Duodenal mucosa (tissue), 2 donors: Measurements from ENCODE around the gene TAF12.
"Not testable (repeated sequence)": the region's sequence is repeated elsewhere in the genome, so short reads cannot be mapped to it uniquely, and the experiment has no call there.

ENCODE experiments used
- H3K27ac ChIP-seq: one replicate; pipeline ENCODE4 v1.7.0; 2013; ENCODE audit warnings: low read depth, low read length
- H3K27me3 ChIP-seq, 2 donors: one replicate each; pipeline ENCODE4 v1.7.0; 2013; ENCODE audit warnings: low read length in 2 of 2, control low read depth in 1 of 2; ENCODE audit not compliant: insufficient read depth in 2 of 2, control insufficient read depth in 1 of 2
- H3K36me3 ChIP-seq, 2 donors: one replicate each; pipeline ENCODE4 v1.7.0; 2013; ENCODE audit warnings: low read length in 2 of 2, control low read depth in 1 of 2; ENCODE audit not compliant: insufficient read depth in 2 of 2, control insufficient read depth in 1 of 2
- H3K4me1 ChIP-seq, 2 donors: one replicate each; pipeline ENCODE4 v1.7.0; 2013; ENCODE audit warnings: low read length in 2 of 2, control low read depth in 1 of 2; ENCODE audit not compliant: insufficient read depth in 2 of 2, control insufficient read depth in 1 of 2
- H3K4me3 ChIP-seq, 2 donors: one replicate each; pipeline ENCODE4 v1.7.0; 2013; ENCODE audit warnings: low read length in 2 of 2, low read depth in 1 of 2
- H3K9ac ChIP-seq, 2 donors: one replicate each; pipeline ENCODE4 v1.7.0; 2013; ENCODE audit warnings: low read length in 2 of 2, low read depth in 1 of 2
- H3K9me3 ChIP-seq, 2 donors: one replicate each; pipeline ENCODE4 v1.7.0; 2013; ENCODE audit warnings: low read length in 2 of 2, control low read depth in 1 of 2; ENCODE audit not compliant: control insufficient read depth in 1 of 2

TAF12 gene

GRCh38 chr1:28604411-28604810, 38.5 kb downstream of the TAF12 start:
- H3K9ac ChIP-seq: no peak overlapping the region
- no peak overlapping the region for H3K27ac ChIP-seq
- H3K4me1 ChIP-seq: no peaks in the 10 kb centered on the region
- no peak overlapping the region for H3K4me3 ChIP-seq
- no peaks in the 10 kb centered on the region for H3K27me3 ChIP-seq
- H3K36me3 ChIP-seq: peaks cover 19 to 55% of the 10 kb centered on the region in 2 donors
- no peaks in the 10 kb centered on the region for H3K9me3 ChIP-seq

GRCh38 chr1:28602536-28603439, 40.1 kb downstream of the TAF12 start:
- no peaks in the 10 kb centered on the region for H3K4me1 ChIP-seq
- H3K9me3 ChIP-seq: no peaks in the 10 kb centered on the region
- peaks cover 19 to 50% of the 10 kb centered on the region in 2 donors for H3K36me3 ChIP-seq
- no peak overlapping the region for H3K4me3 ChIP-seq
- H3K27ac ChIP-seq: no peak overlapping the region
- no peak overlapping the region for H3K9ac ChIP-seq
- no peaks in the 10 kb centered on the region for H3K27me3 ChIP-seq

DNA sequence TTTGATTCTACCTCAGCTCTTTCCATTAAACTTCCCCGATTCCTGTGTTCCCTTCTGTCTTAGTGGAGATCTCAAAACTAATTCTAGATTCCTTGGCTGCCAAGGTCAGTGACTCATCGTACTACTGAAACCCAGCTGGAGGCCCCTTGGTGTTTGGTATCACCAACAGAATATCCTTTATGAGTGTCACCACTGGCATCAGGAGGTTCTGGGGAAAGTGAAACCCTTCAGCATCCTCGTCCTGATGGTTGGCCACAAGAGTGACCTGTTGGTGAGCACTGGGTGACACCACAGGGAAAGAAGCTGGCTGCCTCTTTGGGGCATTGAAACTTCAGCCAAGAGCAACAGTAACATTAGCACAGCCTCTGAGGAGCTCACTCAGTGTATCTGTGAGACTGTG, 41.2 kb downstream of the TAF12 start:
- Histone ChIP-seq H3K9me3 (no peaks in the 10 kb centered on the region), H3K36me3 (peaks cover 15 to 39% of the 10 kb centered on the region in 2 donors), H3K4me1 (no peaks in the 10 kb centered on the region), H3K27ac (no peak overlapping the region), H3K9ac (no peak overlapping the region), H3K4me3 (no peak overlapping the region), H3K27me3 (no peaks in the 10 kb centered on the region)

GRCh38 chr1:28596276-28596675, 46.6 kb downstream of the TAF12 start:
- not testable (repeated sequence) for H3K9ac ChIP-seq, H3K4me3 ChIP-seq, H3K9me3 ChIP-seq, H3K27ac ChIP-seq, H3K27me3 ChIP-seq, H3K36me3 ChIP-seq, H3K4me1 ChIP-seq

- peaks cover 4% of the 10 kb centered on the region in 2 donors for H3K4me1 ChIP-seq
- H3K36me3 ChIP-seq: no peaks in the 10 kb centered on the region
- H3K27ac ChIP-seq: no peak overlapping the region
- no peak overlapping the region for H3K9ac ChIP-seq
- H3K4me3 ChIP-seq: no peak overlapping the region
- no peaks in the 10 kb centered on the region for H3K9me3 ChIP-seq
- no peaks in the 10 kb centered on the region for H3K27me3 ChIP-seq
These were observed 47.3 kb downstream of the TAF12 start for GRCh38 chr1:28595412-28596191.

GRCh38 chr1:28594686-28595411, 48.0 kb downstream of the TAF12 start:
- H3K27ac ChIP-seq, H3K9ac ChIP-seq, H3K4me3 ChIP-seq, H3K27me3 ChIP-seq, H3K36me3 ChIP-seq, H3K4me1 ChIP-seq, H3K9me3 ChIP-seq: not testable (repeated sequence)

DNA sequence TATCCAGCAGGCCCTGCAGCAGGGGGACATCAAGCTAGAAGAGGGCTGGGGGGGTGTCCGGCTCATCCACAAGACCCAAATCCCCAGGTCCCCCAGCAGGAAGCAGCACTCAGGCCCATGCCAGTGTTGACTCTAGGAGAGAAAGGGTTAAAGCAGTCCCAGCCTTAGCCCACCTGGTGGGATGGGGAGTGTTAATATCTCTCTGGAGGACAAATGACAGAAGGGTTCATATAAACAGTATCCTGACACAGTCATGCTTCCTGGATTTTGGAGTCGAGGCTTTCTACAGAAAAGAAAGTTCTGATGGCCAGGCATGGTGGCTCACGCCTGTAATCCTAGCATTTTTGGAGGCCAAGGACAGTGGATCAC, 48.9 kb downstream of the TAF12 start:
- H3K4me3 ChIP-seq, H3K9ac ChIP-seq, H3K36me3 ChIP-seq, H3K4me1 ChIP-seq, H3K27ac ChIP-seq, H3K27me3 ChIP-seq, H3K9me3 ChIP-seq: not testable (repeated sequence)

- H3K4me3 ChIP-seq: peak overlapping the region; percentile 65 to 68
- peaks cover 4 to 8% of the 10 kb centered on the region in 2 donors for H3K4me1 ChIP-seq
- H3K36me3 ChIP-seq: no peaks in the 10 kb centered on the region
- no peak overlapping the region for H3K27ac ChIP-seq
- peak overlapping the region; percentile 33 to 43 for H3K9ac ChIP-seq
- no peaks in the 10 kb centered on the region for H3K27me3 ChIP-seq
- H3K9me3 ChIP-seq: no peaks in the 10 kb centered on the region
These were observed 50.4 kb downstream of the TAF12 start for GRCh38 chr1:28592321-28593071.

DNA sequence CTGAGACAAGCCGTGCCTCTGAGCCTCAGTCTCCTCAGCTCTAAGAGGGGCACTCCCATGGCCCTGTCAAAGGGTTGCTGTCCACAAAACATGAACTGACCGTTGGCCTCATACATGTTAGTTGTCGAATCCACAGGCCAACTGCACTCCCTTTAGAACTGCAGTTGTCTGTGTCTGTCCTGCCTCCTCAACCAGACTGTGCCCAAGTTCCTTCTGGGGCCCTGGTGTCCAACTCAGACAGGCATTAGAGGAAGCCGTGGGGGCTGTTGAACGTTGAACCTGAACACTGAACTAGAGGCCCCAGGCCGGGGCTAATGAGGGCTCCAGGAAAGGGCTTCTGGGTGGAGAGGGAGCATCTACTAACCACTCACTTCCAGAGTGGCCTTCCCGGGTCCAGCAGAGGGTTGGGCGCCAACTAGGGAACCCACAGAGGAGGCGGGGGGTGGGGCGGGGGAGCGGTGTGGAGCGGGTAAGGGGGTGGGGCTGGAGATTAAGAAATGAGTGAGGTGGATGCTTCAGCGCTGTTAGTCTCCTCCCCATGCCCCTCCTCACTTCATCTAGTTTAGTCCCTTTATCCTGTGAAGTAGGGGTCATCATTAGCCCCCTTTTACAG, 51.1 kb downstream of the TAF12 start, which contains the start of gene RAB42:
Gene RAB42 (plus strand): TSS at position 558 of the 613 bp plus-strand sequence. CDS start 247 bp downstream, outside the sequence.
- Histone ChIP-seq H3K9me3 (no peaks in the 10 kb centered on the region), H3K4me1 (peaks cover 4 to 8% of the 10 kb centered on the region in 2 donors), H3K9ac (peak within 1 kb of the TSS; percentile 33 to 43), H3K36me3 (no peaks in the 10 kb centered on the region), H3K27me3 (no peaks in the 10 kb centered on the region), H3K4me3 (peak within 1 kb of the TSS; percentile 65 to 68), H3K27ac (no peak within 1 kb of the TSS)
